Measurements from ENCODE around the gene NRDC.

DNA sequence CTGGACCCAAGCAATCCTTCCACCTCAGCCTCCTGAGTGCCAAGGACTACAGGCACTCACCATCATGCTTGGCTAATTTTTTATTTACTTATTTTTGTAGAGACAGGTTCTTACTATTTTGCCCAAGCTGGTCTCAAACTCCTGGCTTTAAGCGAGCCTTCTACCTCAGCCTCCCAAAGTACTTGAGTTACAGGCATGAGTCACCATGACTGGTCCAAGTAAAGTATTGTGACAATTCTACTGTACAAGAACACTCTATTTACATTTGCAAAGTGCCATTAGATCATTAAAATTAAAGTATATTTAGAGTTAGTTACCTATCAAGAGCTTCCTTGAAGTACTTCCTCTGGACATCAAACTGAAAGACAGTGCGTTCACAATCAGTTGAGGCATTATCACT, 44.8 kb downstream of the NRDC start:
- TF ChIP-seq POLR2A (IDR thresholded peaks at IDR 0.05; ENCODE audit: low read depth, low read length): no peak
- TF ChIP-seq TAF1 (IDR thresholded peaks at IDR 0.05; ENCODE audit: borderline replicate concordance, low read depth, low read length): no peak

All from GM12892 (cell line).